NCI-H1436 treated with DMSO at 0.1 percent for 48 hours (cell line): ENCODE data around the gene UVRAG.
"Not testable (repeated sequence)": the region's sequence is repeated elsewhere in the genome, so short reads cannot be mapped to it uniquely, and the experiment has no call there.

Source experiments
- DNase-seq: peaks from one replicate; lab custom pipeline; 2025; lab: John Stamatoyannopoulos, UW

The UVRAG gene

GRCh38 chr11:75924966-75925784 lies 110.2 kb downstream of the UVRAG start:
- no peak for DNase-seq

DNA sequence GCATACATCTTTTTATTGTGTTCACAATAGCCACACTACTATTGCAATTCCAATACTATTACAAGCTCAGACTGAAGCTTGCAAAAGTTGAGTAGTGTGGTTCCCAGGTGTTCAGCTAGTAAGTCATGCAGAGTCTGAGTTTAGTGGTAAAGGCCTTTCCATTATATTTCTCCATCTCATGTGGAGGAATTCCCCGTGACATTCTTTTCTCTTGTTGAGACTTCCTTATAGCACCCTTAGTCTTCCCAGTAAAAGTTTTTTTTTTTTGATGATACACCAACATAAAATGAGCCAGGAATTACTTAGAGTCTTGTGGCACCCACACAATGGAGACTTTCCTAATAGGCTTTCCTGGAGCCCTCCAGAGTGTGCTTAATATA lies 110.8 kb downstream of the UVRAG start:
- no peak for DNase-seq

DNA sequence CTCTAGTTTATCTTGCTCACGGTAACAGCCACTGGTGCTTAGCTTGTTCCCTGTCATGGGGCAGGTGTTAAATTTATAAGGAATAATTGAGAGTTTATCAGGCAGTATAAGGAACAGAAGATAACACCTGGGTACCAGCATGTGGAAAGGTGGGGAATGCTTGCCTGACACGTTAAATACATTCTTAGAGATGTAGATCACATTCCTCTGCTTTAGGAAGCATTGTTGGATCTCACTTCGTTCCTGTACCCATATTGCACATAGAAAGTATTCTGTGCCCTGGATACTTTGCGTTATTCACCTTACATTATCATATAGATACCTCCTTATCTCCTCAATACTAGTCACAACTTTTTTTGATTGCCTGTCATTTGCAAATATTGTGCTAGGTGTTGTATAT lies 114.7 kb downstream of the UVRAG start:
- no peak for DNase-seq

DNA sequence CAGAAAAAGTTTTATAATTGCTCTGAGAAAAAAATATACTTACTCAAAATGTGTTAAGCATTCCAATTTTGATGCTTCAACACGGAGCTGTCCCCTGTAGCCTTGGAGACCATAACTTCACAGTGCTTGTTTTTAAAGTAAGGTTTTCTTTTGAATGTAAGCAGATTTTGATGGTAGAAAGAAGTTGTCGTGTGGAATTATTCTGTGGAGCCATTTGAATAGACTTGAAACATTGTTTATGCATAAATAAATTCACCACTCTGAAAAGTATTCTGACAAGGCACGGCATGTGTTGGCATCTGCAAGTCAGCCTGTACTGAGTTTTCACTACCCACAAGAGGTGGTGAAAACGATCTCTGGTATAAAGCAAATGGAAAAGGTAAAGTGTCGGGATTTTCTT lies 115.5 kb downstream of the UVRAG start:
- no peak for DNase-seq

- DNase-seq, result no peak
Observed at GRCh38 chr11:75931124-75931523, 116.1 kb downstream of the UVRAG start.

- not testable (repeated sequence) for DNase-seq
Observed at GRCh38 chr11:75933736-75934135, 118.7 kb downstream of the UVRAG start.

DNA sequence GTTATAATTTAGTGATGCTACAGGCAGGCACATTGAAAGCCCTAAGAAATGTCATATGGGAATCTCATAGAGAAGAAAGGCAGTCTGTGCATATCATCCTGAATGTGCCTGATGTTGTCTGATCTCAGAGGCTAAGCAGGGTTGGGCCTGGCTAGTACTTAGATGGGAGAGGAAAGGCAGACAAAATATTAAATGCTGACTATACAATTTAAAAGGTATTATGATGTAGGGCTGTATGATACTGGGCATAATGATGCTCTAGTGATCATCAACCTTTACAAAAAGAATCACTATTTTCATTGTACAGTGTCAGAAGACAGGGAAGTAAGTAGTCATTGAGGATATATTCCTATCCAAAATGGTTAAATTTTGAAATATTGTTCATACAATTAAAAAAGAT lies 119.8 kb downstream of the UVRAG start:
- no peak for DNase-seq

GRCh38 chr11:75938543-75938942 lies 123.5 kb downstream of the UVRAG start:
- DNase-seq, result no peak

DNA sequence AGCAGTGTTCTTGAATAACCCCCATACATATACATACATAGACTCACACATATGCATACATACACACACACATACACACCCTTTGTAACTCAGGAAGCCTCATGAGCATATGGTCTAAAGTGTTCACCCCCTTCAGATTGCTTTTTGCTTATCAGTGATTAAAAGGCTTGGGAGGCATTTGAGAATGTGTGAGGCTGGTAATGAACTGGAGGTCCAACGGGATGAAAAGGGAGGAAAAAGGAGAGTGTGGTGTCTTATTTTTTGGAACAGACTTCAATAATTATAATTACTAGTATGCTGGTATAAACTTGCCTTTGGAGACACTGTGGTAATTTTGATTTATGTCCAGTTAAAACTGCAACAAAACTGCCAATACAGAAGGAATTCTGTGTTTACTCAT lies 124.5 kb downstream of the UVRAG start:
- no peak for DNase-seq

DNA sequence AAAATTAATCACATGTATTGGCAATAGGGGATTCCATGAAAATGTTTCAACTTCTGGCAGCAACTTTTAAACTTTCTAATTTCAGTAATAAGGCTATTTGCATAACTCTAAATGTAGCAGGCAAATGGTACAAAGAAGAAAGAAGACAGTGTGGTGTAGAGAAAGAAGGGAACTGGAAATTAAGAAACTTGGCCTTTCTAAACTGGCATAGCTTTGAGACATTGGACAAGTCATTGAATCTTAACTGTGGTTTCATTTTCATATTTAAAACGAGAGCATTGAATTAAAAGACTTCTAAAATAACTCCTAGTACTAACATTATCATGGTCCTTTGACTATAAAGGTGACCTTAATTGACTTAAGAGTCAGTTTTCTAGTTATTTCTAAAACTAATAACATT lies 125.0 kb downstream of the UVRAG start:
- no peak for DNase-seq

DNA sequence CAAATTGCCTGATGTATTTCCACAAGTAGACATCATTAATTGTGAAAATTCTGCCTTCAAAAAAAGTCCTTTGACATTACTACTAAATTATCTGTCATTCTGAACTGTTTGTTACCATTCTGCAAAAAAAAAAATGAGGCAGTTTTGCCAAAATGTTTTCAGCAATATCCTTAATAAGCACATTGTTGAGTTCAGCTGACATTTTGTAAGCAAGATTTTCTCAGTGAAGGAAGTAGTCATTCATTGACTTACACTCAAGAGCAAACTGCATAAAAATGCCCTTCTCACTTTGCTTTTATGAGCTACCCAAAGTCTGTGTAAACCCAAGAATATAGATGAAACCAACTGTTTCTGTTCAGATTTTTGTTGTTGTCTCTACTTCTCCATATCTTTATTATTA lies 125.9 kb downstream of the UVRAG start:
- no peak for DNase-seq

GRCh38 chr11:75944515-75944914 lies 129.5 kb downstream of the UVRAG start:
- DNase-seq, result no peak

DNA sequence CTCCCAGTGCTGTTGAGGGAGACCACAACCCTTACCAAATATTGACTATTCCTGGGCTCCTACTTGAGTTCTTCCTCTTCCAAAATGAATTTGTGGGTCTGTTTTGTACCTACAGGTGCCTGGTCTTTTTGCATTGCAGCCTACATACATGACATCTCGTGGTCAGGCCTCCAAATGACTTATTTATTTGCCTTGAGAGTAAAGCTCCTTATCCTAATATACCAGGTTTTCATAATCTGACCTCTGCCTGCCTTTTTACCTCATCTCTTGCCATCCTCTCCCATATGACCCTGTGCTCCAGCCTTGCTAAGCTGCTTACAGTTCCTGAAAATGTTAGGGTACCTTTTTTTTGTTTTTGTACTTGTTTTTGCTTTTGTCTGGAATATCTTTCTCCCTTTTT lies 130.4 kb downstream of the UVRAG start:
- DNase-seq, result no peak

DNA sequence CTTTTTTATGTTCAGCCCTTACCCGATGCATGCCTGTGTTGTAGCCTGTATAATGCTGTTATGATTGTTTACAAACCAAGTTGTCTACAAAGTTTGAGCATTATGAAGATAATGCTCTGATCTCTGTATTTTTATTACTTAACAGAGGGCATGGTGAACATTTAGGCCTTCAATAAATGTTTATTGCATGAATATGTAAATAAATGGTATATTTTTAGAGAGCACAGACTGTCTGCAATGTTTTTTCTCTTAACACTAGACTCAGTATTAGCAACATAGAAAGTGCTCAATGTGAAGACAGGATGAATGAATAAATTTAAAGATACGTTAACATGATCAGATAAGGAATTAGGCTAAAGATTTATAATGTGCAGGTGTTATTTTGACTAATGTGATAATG lies 130.9 kb downstream of the UVRAG start:
- no peak for DNase-seq

GRCh38 chr11:75946531-75947530 lies 131.8 kb downstream of the UVRAG start:
- DNase-seq, result no peak

GRCh38 chr11:75949023-75949672 lies 134.1 kb downstream of the UVRAG start:
- no peak for DNase-seq

GRCh38 chr11:75950141-75950540 lies 135.1 kb downstream of the UVRAG start:
- no peak for DNase-seq

- DNase-seq, result no peak
Observed at GRCh38 chr11:75954039-75954438, 139.0 kb downstream of the UVRAG start.

- DNase-seq, result no peak
Observed at GRCh38 chr11:75955443-75955842, 140.4 kb downstream of the UVRAG start.

GRCh38 chr11:75959540-75959939 lies 144.5 kb downstream of the UVRAG start:
- no peak for DNase-seq

- DNase-seq, result no peak
Observed at GRCh38 chr11:75964071-75964470, 149.1 kb downstream of the UVRAG start.

- DNase-seq, result no peak
Observed at GRCh38 chr11:75966537-75967287, 151.7 kb downstream of the UVRAG start.
